Subcutaneous abdominal adipose tissue (tissue), 5 donors: Measurements from ENCODE around the gene HOXB4.

Experiments used
- H3K27ac ChIP-seq: one replicate; pipeline ENCODE4 v1.7.0; 2013; ENCODE audit warnings: low read depth, mild to moderate bottlenecking, inconsistent platforms, low read length, moderate library complexity
- H3K27me3 ChIP-seq, 5 donors: one replicate each; pipeline ENCODE4 v1.7.0; 2013; ENCODE audit warnings: low read length in 5 of 5, inconsistent platforms in 1 of 5; ENCODE audit not compliant: control insufficient read depth in 5 of 5, insufficient read depth in 4 of 5
- H3K36me3 ChIP-seq, 5 donors: one replicate each; pipeline ENCODE4 v1.7.0; 2013; ENCODE audit warnings: low read length in 5 of 5; ENCODE audit not compliant: control insufficient read depth in 5 of 5, insufficient read depth in 5 of 5
- H3K4me1 ChIP-seq, 5 donors: one replicate each; pipeline ENCODE4 v1.7.0; 2013; ENCODE audit warnings: low read length in 5 of 5, mild to moderate bottlenecking in 3 of 5, moderate library complexity in 1 of 5; ENCODE audit not compliant: control insufficient read depth in 5 of 5, insufficient read depth in 5 of 5
- H3K4me3 ChIP-seq, 5 donors: one replicate each; pipeline ENCODE4 v1.7.0; 2013; ENCODE audit warnings: low read length in 5 of 5, low read depth in 1 of 5
- H3K9ac ChIP-seq, 5 donors: one replicate each; pipeline ENCODE4 v1.7.0; 2013; ENCODE audit warnings: low read length in 5 of 5, mild to moderate bottlenecking in 4 of 5, moderate library complexity in 3 of 5
- H3K9me3 ChIP-seq, 5 donors: one replicate each; pipeline ENCODE4 v1.7.0; 2013; ENCODE audit warnings: low read length in 5 of 5; ENCODE audit not compliant: control insufficient read depth in 5 of 5
- donor health status: healthy.
- donor health status: healthy.
- donor health status: healthy.
- donor health status: healthy.
- donor health status: healthy.

The HOXB4 gene

GRCh38 chr17:48590607-48591161 lies 12.5 kb upstream of the HOXB4 start:
- Histone ChIP-seq H3K9me3 (no peaks in the 10 kb centered on the region), H3K27ac (no peak overlapping the region), H3K36me3 (peaks cover 0 to 19% (median 7%) of the 10 kb centered on the region in 5 donors), H3K27me3 (no peaks in the 10 kb centered on the region), H3K4me3 (no peak overlapping the region), H3K9ac (peak overlapping the region in 1 of 5 donors; percentile 3), H3K4me1 (peaks cover 11 to 65% (median 57%) of the 10 kb centered on the region in 5 donors)

DNA sequence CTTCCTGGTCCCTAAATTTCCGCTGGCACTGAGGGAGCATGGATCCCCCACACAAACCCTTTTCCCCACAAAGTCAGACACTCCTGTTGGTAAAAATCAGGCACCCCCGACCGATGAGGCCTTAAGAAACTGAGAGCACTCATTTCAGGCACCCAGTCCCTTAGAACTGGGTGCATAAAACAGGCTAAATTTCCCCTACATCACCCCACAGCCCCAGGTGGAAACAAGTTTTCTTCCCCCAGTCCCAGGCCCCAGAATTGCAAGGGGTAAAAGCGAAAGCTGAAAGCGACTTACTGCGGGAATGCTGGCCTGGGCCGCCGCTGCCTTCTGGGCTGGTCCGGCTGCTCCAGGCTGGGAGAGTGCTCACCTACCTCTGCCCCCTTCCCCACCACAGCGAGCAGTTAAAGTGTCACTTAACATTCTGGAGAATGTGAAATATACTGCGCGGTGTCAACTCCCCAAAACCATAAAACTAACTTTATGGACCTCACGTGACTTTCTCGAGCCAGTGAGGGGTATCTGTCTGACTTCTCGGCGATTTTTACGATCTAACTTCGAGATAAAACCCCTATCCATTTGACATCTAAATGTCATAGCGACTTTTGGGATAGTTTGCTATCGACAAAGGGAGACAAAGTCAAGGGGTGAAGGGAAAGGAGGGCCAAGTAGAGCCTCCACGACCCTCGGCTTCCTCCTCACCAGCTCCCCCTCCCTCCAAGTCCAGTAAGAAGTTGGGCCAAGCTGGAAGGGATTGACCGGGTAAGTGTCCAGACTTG lies 11.9 kb upstream of the HOXB4 start, which contains the start of gene HOXB3:
TSS of gene HOXB3 (minus strand) at position 411 of the 776 bp plus-strand sequence. CDS start 37,767 bp downstream, outside the sequence.
- no peaks in the 10 kb centered on the region for H3K9me3 ChIP-seq
- no peaks in the 10 kb centered on the region for H3K27me3 ChIP-seq
- peak within 1 kb of the TSS in 1 of 5 donors; percentile 12 for H3K9ac ChIP-seq
- H3K27ac ChIP-seq = no peak within 1 kb of the TSS
- peaks cover 11 to 65% (median 60%) of the 10 kb centered on the region in 5 donors for H3K4me1 ChIP-seq
- H3K36me3 ChIP-seq = peaks cover 0 to 13% (median 2%) of the 10 kb centered on the region in 5 donors
- no peak within 1 kb of the TSS for H3K4me3 ChIP-seq

DNA sequence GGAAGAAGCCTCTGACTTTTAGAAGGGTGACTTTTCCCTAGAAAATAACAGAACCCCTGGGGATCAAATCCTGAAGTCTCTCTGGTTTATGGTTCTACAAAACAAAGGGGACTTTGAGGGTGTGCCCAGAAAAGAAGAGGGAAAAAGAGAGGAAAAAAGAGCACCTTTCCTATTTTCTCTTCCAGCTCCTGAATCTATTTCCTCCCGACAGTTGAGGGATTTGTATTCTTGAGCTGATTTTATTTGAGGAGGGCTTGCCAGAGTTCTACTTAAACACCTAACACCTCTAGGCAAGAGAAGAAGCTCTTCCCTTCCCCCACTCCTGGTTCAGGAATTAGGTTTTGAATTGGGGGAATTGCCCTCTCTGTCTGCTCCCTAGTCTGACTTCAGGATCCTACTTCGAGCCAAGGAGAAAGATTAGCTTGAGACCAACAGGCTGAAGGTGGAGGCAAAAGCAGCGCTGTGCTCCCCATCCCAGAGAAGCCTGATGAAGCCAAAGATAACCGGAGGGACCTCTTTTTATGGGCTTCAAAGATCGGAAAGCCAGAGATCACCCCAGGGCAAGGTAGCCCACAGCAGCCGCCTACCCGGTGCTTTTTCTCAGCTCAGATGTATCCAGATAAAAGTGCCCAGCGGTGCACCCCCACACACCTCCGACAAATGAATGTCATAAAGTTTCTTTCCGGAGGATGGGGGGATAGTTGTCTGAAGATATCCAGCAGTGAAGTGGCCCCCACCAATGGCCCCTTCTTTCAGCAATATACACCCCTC lies 11.1 kb upstream of the HOXB4 start:
- Histone ChIP-seq H3K9me3 (no peaks in the 10 kb centered on the region), H3K27ac (peak overlapping the region; percentile 93), H3K4me3 (no peak overlapping the region), H3K9ac (peak overlapping the region in 1 of 5 donors; percentile 12), H3K4me1 (peaks cover 8 to 65% (median 59%) of the 10 kb centered on the region in 5 donors), H3K27me3 (no peaks in the 10 kb centered on the region), H3K36me3 (peaks cover 0 to 9% (median 0%) of the 10 kb centered on the region in 5 donors)

- H3K4me1 ChIP-seq = peaks cover 5 to 66% (median 58%) of the 10 kb centered on the region in 5 donors
- H3K4me3 ChIP-seq = no peak overlapping the region
- no peak overlapping the region for H3K9ac ChIP-seq
- H3K27ac ChIP-seq = peak overlapping the region; percentile 93
- H3K36me3 ChIP-seq = peaks cover 0 to 9% (median 0%) of the 10 kb centered on the region in 5 donors
- no peaks in the 10 kb centered on the region for H3K9me3 ChIP-seq
- H3K27me3 ChIP-seq = no peaks in the 10 kb centered on the region
Measured at GRCh38 chr17:48588528-48588927, 10.4 kb upstream of the HOXB4 start.

- peaks cover 5 to 66% (median 54%) of the 10 kb centered on the region in 5 donors for H3K4me1 ChIP-seq
- peak overlapping the region in 3 of 5 donors; percentile 17 to 33 (median 22) for H3K4me3 ChIP-seq
- H3K27ac ChIP-seq = peak overlapping the region; percentile 93
- H3K36me3 ChIP-seq = peaks cover 0 to 9% (median 0%) of the 10 kb centered on the region in 5 donors
- no peaks in the 10 kb centered on the region for H3K9me3 ChIP-seq
- H3K9ac ChIP-seq = peak overlapping the region in 3 of 5 donors; percentile 32 to 83 (median 54)
- peaks cover 0 to 2% (median 0%) of the 10 kb centered on the region in 5 donors for H3K27me3 ChIP-seq
Measured at GRCh38 chr17:48588074-48588415, 9.9 kb upstream of the HOXB4 start.

DNA sequence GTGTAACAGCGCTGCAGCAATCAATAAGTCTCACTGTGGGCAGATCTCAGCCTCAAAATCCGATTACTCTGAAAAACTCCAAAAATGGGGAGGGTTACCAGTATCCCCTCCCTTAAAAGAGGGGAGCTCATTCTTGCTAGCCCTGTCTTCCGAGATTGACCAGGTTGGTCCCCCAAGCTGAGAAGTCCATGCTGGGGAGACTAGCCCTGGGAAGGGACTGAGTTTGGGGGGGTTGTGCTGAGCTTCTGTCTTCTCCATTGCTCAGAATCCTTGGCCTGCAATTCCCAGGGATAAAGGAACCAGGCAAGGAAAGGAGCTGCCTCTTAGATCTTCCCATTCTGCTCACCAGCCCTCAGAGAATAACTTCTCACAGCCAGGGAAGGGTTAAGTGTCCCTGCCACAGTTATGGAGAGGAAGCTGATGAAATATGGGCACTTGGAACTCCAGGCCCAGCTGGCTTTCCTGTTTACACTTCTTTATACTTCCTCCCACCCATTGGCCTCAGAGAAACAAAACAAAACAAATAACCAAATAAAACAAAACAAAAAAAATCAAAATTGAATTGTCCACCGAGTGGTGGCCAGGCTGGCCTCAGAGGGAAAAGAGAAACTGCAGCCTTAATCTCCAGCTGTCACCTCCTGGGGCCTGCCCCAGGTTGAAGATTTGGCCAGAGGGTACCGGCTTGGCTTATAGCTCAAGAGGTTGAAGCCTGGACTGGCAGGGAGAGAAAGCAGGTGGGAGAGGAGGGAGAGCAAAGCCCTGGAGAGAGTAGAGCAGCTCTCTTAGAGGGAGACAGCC lies 9.3 kb upstream of the HOXB4 start:
- no peaks in the 10 kb centered on the region for H3K9me3 ChIP-seq
- H3K27ac ChIP-seq = peak overlapping the region; percentile 93
- H3K27me3 ChIP-seq = peaks cover 0 to 2% (median 0%) of the 10 kb centered on the region in 5 donors
- peaks cover 10 to 70% (median 54%) of the 10 kb centered on the region in 5 donors for H3K4me1 ChIP-seq
- peaks cover 0 to 9% (median 0%) of the 10 kb centered on the region in 5 donors for H3K36me3 ChIP-seq
- H3K4me3 ChIP-seq = peak overlapping the region in 4 of 5 donors; percentile 21 to 86 (median 33)
- peak overlapping the region in 4 of 5 donors; percentile 2 to 83 (median 43) for H3K9ac ChIP-seq

DNA sequence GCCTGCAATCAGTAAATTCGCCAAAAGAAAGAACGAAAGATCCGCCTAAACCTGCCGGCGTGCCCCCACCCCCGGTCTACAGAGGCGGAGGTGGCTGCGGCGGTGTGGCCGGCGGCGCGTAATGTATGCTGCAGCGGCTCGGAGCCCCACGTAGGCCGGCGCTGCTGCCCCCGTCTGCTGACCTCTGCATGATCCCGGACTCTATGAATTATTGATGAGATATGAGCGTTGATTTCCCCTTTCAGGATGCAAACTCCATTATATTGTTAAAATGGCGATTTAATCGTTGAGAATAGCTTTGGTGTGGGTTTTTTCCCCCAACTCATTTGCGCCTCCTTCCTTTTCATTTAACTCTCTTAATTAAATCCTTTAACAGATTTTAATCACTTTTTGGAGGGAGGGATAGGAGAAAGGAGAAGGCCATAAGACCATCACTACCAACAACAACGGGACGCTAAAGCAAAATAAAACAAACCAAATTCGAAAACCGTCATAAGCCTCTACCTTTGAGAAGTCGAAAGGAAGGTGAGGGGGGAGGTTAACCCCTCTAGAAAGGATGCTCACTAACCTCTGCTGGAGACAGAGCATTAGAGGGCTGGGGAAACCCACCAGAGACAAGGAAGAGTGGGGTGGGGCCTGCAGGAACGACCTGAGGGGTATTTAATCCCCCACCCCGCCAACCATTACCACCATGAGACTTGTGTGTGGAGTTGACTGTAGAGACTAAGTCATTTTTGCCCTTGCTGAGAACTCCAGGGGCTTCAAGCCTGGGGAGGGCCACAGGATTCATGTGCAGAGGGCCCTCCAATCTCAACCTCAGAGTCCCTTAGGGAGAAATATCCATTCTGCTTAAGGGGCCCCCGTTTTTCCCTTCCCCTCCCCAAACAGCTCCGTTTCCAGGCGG lies 8.5 kb upstream of the HOXB4 start:
- Histone ChIP-seq H3K4me3 (peak overlapping the region; percentile 73 to 99 (median 91)), H3K9ac (peak overlapping the region in 4 of 5 donors; percentile 68 to 89 (median 77))

GRCh38 chr17:48584223-48584741 lies 6.1 kb upstream of the HOXB4 start:
- Histone ChIP-seq H3K4me1 (peaks cover 16 to 94% (median 80%) of the 10 kb centered on the region in 5 donors), H3K4me3 (peak overlapping the region in 3 of 5 donors; percentile 24 to 86 (median 73)), H3K27ac (peak overlapping the region; percentile 93), H3K9me3 (no peaks in the 10 kb centered on the region), H3K9ac (no peak overlapping the region), H3K36me3 (no peaks in the 10 kb centered on the region), H3K27me3 (peaks cover 0 to 2% (median 0%) of the 10 kb centered on the region in 5 donors)

More for the DNA sequence above, 8.5 kb upstream of the HOXB4 start:
- Histone ChIP-seq H3K27me3 (peaks cover 0 to 2% (median 0%) of the 10 kb centered on the region in 5 donors), H3K9me3 (no peaks in the 10 kb centered on the region), H3K27ac (peak overlapping the region; percentile 93), H3K36me3 (peaks cover 0 to 9% (median 0%) of the 10 kb centered on the region in 5 donors), H3K4me1 (peaks cover 10 to 74% (median 61%) of the 10 kb centered on the region in 5 donors)
